HG03103 (cell line): ENCODE results near the gene GNG8.

Source experiments
- ATAC-seq: cut with Tn5 transposase; IDR thresholded peaks from one replicate; pipeline ENCODE4 v1.9.1; 2021; ENCODE audit warnings: low read depth; ENCODE audit not compliant: unreplicated experiment

GNG8 gene

GRCh38 chr19:46635920-46636761, at the start of gene GNG8:
Gene GNG8 (minus strand): TSS chr19:46636202. CDS start chr19:46634682, 1,520 bp downstream.
- ATAC-seq = no peak

GRCh38 chr19:46685189-46685588, 49.2 kb upstream of the GNG8 start:
- ATAC-seq = no peak

DNA sequence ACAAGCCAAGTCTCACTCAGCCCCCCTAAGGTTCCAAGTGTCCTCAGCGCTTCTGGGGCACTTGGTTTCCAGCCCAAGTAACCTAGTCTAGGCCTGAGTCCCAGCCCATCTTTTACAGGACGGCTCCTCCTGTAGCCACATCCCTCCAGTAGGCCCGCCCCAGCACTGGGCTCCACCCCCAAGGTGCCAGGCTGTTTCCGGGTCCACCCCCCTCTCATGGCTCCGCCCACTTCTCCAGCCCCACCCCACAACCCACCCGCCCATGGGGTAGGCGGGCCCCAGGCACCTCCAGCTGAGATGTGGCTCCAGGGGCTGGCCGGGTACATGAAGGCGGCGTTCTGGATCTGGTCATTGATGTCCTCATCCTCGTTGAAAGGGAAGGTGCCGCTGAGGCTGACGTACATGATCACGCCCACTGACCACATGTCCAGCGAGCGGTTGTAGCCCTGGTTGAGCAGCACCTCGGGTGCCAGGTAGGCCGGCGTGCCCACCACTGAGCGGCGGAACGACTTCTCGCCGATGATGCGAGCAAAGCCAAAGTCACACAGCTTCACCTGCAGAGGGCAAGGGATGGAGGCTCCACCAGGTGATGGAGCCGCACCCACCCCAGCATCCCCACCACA, 42.2 kb upstream of the GNG8 start:
- no peak for ATAC-seq

GRCh38 chr19:46674416-46675178, 38.6 kb upstream of the GNG8 start:
- ATAC-seq = no peak

DNA sequence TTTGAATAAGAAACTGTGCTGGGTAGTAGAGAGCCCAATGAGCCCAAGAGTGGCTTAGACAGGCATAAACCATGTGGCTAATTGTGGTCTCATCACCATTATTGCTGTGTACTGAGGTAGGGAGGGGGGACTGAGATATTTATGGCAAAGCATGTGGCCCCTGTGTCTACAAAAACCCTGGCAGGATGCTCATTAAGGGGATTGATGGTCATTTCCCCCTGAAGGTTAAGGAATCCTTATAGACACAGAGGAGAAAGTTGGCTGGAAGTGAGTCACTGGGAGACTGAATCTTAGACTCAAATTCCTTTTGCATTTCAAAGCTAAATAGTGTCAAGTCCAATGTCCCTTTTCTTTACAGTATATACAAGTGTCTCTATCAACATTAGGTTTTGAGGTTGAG, 34.8 kb upstream of the GNG8 start:
- no peak for ATAC-seq

DNA sequence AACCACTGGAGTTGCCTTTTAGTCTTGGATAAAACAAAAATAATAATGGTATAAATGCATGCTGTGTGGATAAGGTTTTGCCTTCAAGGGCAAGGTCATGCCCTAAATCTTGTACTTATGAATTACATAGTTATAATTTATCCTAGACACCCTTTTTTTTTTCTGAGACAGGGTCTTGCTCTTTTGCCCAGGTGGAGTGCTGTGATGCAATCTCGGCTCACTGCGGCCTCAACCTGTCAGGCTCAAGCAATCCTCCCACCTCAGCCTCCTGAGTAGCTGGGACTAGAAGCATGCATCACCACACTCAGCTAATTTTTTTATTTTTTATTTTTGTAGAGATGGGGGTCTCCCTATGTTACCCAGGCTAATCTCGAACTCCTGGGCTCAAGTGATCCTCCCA, 32.7 kb upstream of the GNG8 start:
- ATAC-seq = no peak

DNA sequence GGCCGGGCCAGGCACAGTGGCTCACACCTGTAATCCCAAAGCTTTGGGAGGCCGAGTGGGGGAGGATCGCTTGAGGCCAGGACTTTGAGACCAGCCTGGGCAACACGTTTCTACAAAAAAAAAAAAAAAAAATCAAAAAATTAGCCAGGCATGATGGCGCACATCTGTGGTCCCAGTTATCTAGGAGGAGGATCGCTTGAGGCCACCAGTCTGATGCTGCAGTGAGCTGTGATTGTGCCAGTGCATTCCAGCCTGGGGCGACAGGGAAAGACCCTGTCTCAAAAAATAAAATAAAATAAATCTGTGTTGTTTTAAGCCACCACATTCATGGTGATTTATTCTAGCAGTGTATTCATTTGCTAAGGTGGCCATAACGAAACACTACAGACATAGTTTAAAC, 29.1 kb upstream of the GNG8 start:
- no peak for ATAC-seq

GRCh38 chr19:46661735-46662592, 26.0 kb upstream of the GNG8 start:
- ATAC-seq = no peak

DNA sequence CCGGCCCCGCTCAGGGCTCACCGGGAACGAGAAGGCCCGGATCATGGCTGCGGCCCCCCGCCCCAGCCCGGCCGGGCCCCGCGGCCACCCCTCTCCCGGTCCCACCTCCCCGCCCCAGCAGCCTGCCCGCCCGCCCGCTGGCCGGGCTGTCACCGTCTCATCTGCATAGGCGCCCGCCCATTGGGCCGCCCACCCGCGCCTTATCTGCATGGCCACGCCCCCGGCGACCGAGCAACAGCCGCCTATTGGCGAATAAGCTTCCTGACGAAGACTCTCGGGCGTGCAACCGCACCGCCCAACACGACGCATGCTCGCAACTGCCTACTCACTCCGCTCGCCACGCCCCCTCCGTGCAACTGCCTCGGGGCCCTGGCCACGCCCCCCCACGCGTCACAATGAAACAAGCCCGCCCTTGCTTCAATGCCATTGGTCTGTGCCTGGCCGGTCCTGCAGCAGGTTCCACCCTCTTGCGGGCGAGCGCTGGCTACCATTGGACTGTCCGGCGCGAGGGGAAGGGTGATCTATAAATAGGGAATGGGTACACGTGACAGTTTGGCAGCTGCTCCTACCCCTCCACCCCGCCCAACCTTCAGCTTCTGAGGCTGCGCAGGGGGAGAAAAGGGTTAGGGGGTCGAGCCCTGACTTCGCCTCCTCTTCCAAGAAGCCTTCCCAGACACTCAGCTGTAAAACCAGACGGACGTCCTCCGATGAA, 25.2 kb upstream of the GNG8 start, which contains the start of gene DACT3:
Gene DACT3 (minus strand): TSS at position 163 of the 712 bp plus-strand sequence. CDS start 118 bp downstream, at position 45.
- peak; percentile 89 for ATAC-seq

DNA sequence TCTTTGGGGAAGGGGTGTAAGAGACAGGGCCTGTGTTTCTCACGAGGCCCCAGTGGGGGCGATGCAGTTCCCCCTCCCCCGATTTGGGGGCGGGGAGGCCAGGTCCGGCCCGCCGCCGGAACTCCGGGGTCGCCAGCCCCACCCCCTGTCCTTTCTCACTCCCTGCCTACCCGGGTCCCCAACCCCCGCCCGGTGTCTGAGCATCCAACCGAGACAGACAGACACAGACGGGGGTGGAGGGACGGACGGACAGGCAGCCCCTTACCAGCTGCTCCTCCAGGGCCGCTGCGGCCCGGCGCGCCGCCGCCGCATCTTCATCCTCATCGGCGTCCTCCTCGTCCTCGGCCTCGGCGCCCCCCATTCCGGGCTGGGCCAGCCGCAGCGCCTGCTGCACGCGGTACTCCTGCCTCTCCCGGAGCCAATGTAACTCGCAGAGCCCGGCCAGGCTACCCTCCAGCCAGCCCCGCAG, 24.6 kb upstream of the GNG8 start:
- ATAC-seq = peak; percentile 5

DNA sequence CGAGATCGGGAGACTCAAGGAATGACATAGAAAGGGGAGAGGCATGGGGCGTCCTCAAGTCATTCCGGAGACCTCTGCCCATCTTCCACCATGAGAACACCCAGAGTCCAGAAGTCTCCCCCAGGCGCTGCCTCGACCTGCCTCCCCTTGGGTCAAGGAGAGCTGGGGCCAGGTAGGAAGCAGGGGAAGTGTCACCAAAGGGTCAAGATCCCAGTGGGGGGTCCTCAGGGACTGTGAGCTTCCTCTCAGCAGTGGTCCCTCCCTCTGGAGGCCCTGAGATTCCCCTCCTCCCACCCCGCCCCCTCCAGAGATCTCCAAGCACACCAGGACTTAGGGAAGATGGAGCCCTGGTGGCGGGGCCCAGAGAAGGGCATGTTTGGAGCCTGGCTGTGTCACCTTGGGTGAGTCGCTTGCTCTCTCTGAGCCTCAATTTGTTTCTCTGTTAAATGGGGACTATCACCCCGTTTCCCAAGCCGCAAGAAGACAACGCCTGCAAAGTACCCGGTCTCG, 24.1 kb upstream of the GNG8 start:
- no peak for ATAC-seq

DNA sequence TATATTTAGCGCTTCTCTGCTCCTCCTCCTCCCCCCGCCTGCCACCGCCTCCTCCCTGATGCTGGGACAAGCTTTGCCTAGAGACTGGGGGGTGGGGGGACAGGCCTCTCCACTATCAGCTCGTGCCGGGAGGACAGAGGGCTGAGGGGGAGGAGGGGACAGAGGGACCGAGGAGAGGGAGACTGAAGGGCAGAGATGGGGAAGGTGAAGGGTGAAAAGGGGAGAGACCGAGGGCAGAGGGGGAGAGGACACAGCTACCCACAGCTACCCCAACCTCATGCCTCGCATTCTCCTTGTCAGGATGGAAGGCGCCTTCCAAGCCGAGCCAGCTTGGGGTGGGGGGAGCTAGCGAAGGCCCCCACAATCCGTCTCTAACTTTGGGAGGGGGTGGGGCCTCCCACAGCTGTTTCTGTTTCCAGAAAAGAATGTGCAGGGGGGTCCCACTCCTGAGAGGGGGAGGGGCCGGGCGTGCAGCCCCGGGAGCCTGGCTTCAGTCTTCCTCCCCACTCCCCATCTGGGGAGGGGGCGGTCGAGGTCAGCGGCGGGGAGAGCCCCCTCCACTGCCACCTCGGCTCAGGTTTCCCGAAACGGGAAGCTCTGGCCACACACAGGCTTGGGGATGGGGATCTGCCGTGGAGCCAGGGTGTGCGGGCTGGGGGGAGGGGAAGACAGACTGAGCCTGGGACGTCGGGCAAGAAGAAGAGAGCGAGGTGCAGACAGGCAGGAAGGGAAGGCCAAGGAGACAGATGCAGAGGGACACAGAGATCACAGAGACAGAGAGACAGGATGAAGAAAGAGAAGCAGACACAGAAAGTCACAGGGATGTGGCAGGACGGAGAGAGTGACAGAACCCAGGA, 23.4 kb upstream of the GNG8 start:
- no peak for ATAC-seq

DNA sequence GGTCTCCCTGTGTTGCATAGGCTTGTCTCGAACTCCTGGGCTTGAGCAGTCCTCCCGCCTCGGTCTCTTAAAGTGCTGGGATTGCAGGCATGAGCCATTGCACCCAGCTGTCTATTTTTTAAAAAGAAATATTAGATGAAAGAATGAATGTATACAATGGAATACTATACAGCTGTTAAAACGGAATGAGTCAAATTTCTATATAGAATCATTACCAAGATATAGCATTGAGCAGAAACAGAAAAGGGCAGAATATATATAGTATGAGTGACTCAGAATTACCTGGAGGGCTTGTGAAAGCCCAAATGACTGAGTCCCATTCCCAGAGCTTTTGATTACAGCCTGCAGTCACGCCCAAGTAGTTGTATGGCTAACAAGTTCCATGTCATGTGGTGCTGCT, 20.5 kb upstream of the GNG8 start:
- no peak for ATAC-seq

GRCh38 chr19:46654621-46655152, 18.7 kb upstream of the GNG8 start:
- no peak for ATAC-seq

- ATAC-seq = no peak
Measured at GRCh38 chr19:46650445-46650844, 14.4 kb upstream of the GNG8 start.

- ATAC-seq = no peak
Measured at GRCh38 chr19:46648961-46649960, 13.3 kb upstream of the GNG8 start.
